HuH-7 (cell line): ENCODE results near the gene PNPLA3.
A peak's percentile ranks its signal among the peaks of the same experiment; 100 is the strongest.

Experiments used
- DNase-seq: peaks from one replicate; pipeline ENCODE4 v3.0.0; 2011; ENCODE audit warnings: low spot score

The PNPLA3 gene

GRCh38 chr22:43924877-43925276, 1.3 kb downstream of the PNPLA3 start:
- DNase-seq, result no peak

GRCh38 chr22:43925433-43926348, 2.1 kb downstream of the PNPLA3 start:
- DNase-seq, result peak; percentile 79

GRCh38 chr22:43926349-43926710, 2.7 kb downstream of the PNPLA3 start:
- no peak for DNase-seq

GRCh38 chr22:43928468-43928867, 4.9 kb downstream of the PNPLA3 start:
- DNase-seq, result no peak

- DNase-seq, result no peak
Measured at GRCh38 chr22:43928908-43929307, 5.3 kb downstream of the PNPLA3 start.

GRCh38 chr22:43931771-43932170, 8.2 kb downstream of the PNPLA3 start:
- no peak for DNase-seq

- DNase-seq, result no peak
Measured at GRCh38 chr22:43941449-43941848, 17.8 kb downstream of the PNPLA3 start.

GRCh38 chr22:43944670-43945430, 21.2 kb downstream of the PNPLA3 start:
- DNase-seq, result no peak

- DNase-seq, result peak; percentile 78
Measured at GRCh38 chr22:43945632-43946383, 22.2 kb downstream of the PNPLA3 start.

GRCh38 chr22:43946384-43946667, 22.7 kb downstream of the PNPLA3 start:
- DNase-seq, result no peak

- DNase-seq, result no peak
Measured at GRCh38 chr22:43948836-43949406, 25.3 kb downstream of the PNPLA3 start.

- DNase-seq, result no peak
Measured at GRCh38 chr22:43951391-43951790, 27.8 kb downstream of the PNPLA3 start.

GRCh38 chr22:43951966-43952365, 28.4 kb downstream of the PNPLA3 start:
- no peak for DNase-seq

GRCh38 chr22:43953988-43954785, 30.6 kb downstream of the PNPLA3 start:
- DNase-seq, result no peak

GRCh38 chr22:43955040-43955882, 31.7 kb downstream of the PNPLA3 start, which contains the start of gene SAMM50:
TSS of gene SAMM50 (plus strand) at chr22:43955442. CDS start at chr22:43955578, 136 bp downstream.
- peak; percentile 91 for DNase-seq

- no peak for DNase-seq
Measured at GRCh38 chr22:43955883-43956782, 32.5 kb downstream of the PNPLA3 start.

- DNase-seq, result no peak
Measured at GRCh38 chr22:43956805-43957463, 33.3 kb downstream of the PNPLA3 start.

GRCh38 chr22:43957871-43958270, 34.3 kb downstream of the PNPLA3 start:
- no peak for DNase-seq
